H1 (cell line): ENCODE data around the gene FAM186B. TPM values are rescaled to one million over a fixed set of nuclear protein-coding genes. Genes with fewer than 3 reads are reported as not detected.

Experiments
- EZH2 ChIP-seq: fragments of 200-600 bp; sonication (generic); IDR thresholded peaks from 2 replicates; pipeline ENCODE4 v1.7.1; 2012; ENCODE audit warnings: low read depth, mild to moderate bottlenecking, moderate library complexity, low read length, inconsistent platforms; ENCODE audit not compliant: severe bottlenecking
- SUZ12 ChIP-seq: fragments of 200-600 bp; sonication (generic); IDR thresholded peaks from 2 replicates; pipeline ENCODE4 v1.6.1; 2012; ENCODE audit warnings: mild to moderate bottlenecking, inconsistent platforms, low read length, moderate library complexity, mixed read lengths
- polyA plus RNA-seq, 7 experiments: library from polyadenylated mRNA; depleted of rRNA in 3 of 7; stranded (reverse) in 5 of 7; unstranded in 2 of 7; fragments of >200 nt in 5 of 7; fragments of 200-250 nt in 2 of 7; gene quantifications; 1 replicate in 5 of 7; 2 replicates in 1 of 7; 4 replicates in 1 of 7; pipeline versions ENCODE4 v1.2.1 to v1.2.3, GENCODE V29; 2011 to 2013; ENCODE audit warnings: missing spikeins in 2 of 7, mixed read lengths in 2 of 7
- total RNA-seq: library from RNA; stranded (reverse); fragmentation: NEBNext Ultra II Directional; extraction: Animal tissue kit (Norgen Biotek cat#: 25700); gene quantifications from 2 replicates; pipeline ENCODE4 v1.2.1, GENCODE V29; 2021
- TF ChIP-seq, protein P1 (sequence below): IDR thresholded peaks from 2 replicates; pipeline ENCODE4 v1.6.1; 2012; ENCODE audit warnings: low read length, inconsistent platforms
- TF ChIP-seq, protein P2 (sequence below): IDR thresholded peaks from 2 replicates; pipeline ENCODE4 v1.6.1; 2012; ENCODE audit warnings: inconsistent platforms

FAM186B gene
- total and polyA plus RNA-seq, 2 of the 8 experiments (the other 6 are each of a cell fraction or from before 2014, with no cell fraction given) = 0.12 to 0.73 TPM

DNA sequence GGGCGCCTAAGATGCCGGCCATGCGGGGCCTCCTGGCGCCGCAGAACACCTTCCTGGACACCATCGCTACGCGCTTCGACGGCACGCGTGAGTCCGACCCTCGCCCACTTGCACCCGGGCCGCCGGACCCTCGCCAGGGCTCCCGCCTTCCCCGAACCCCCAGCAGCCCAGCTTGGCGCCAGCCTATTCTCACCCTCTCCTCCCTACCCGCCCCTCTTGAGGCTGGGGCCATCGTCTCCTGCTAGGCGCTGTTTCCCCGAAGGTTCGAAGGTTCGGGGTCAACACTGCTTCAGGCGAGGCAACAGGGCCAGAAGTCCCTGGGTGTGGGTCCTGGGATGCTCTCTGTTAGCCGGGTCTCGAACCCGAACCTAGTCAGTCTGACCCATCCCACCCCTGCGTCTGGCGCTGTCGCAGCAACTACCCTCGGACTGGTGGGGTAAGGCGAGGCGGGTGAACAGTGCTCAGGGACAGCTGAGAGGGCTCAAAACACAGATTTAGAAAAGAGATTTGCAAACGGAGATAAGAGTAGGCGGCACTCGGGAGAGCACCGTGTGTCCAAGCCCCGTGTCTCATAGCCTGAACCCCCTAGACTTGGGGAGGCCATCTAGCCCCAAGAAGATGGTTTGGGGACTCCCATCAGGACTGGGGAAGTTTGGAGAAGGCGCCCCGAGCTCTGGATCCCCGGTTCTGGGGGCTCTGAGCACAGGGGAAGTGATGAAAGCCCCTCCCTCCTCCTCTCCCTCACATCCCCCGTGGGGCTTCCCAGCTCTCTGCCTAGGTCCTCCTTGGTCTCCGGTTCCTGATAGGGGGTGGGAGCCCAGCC, 65.8 kb downstream of the FAM186B start (continued):
- TF ChIP-seq, protein P1, sequence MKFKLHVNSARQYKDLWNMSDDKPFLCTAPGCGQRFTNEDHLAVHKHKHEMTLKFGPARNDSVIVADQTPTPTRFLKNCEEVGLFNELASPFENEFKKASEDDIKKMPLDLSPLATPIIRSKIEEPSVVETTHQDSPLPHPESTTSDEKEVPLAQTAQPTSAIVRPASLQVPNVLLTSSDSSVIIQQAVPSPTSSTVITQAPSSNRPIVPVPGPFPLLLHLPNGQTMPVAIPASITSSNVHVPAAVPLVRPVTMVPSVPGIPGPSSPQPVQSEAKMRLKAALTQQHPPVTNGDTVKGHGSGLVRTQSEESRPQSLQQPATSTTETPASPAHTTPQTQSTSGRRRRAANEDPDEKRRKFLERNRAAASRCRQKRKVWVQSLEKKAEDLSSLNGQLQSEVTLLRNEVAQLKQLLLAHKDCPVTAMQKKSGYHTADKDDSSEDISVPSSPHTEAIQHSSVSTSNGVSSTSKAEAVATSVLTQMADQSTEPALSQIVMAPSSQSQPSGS = no peak
- peak; percentile 96 for TF ChIP-seq SUZ12
- peak; percentile 94 for TF ChIP-seq EZH2
- TF ChIP-seq, protein P2, sequence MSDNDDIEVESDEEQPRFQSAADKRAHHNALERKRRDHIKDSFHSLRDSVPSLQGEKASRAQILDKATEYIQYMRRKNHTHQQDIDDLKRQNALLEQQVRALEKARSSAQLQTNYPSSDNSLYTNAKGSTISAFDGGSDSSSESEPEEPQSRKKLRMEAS = no peak
